CD4-positive, alpha-beta T cell treated with Interferon alpha-2 for 1 hour (primary cell): Measurements from ENCODE around the gene CENPB.
"Not testable (repeated sequence)": the region's sequence is repeated elsewhere in the genome, so short reads cannot be mapped to it uniquely, and the experiment has no call there.

ENCODE experiments used
- DNase-seq, 2 donors: peaks; one replicate each; pipeline ENCODE4 v3.0.0-alpha.2; 2020 to 2022

Gene CENPB

DNA sequence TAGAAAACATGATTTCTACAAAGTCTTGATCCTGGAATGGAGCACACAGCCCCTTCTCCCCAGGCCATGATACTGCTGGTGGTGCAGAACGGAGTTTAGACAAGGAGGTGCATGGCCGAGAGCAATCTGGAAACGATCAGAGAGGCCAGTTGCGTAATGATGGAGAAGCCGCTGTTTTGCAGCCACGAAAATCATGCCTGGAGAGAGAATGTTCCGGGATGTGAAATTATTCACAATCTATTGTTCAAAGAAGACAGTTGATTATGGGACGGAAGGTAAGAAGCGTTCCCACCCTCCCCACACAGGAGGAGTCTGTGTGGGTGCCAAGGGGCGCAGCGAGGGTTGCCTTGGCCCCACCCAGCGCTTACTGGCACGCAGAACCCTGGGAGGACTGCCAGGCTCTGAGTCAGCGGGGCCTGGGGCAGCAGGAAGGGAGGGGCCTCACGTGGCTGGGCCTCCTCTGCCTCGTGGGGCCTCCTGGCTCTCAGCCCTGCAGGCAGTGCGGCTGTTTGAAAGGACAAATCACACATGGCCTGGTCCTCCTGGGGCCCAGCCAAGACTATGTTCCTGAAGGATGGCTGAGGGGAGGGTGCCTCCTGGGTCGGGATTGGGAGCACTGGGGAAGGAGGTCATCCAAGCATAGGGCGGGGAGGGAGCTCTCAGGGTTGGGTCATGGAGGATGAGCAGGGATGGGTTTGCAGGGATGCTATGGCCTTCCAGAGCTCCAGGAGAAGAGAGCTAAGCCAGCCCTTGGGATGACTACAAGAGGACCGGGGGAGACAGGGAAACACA lies 25.1 kb upstream of the CENPB start:
- peak; percentile 89 to 91 for DNase-seq

DNA sequence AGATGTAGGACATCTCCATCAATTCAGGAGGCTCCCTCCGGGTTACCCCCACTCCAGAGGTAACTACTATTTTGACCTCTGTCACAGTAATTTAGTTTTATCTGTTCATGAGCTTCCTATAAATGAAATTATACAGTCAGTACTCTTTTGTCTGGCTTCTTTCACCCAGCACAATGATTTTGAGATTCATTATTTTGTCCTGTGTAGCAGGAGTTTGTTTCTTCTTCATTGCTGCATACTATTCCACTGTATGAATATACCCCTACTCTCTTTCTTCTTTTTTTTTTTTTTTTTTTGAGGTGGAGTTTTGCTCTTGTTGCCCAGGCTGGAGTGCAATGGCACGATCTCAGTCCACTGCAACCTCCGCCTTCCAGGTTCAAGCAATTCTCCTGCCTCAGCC lies 22.0 kb upstream of the CENPB start:
- DNase-seq: no peak

DNA sequence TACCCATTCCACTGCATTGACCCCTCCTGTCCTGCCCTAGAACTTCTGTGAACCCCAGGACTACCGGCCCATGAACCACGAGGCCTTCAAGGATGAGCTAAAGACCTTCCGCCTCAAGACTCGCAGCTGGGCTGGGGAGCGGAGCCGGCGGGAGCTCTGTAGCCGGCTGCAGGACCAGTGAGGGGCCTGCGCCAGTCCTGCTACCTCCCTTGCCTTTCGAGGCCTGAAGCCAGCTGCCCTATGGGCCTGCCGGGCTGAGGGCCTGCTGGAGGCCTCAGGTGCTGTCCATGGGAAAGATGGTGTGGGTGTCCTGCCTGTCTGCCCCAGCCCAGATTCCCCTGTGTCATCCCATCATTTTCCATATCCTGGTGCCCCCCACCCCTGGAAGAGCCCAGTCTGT lies 18.2 kb upstream of the CENPB start:
- DNase-seq: no peak

DNA sequence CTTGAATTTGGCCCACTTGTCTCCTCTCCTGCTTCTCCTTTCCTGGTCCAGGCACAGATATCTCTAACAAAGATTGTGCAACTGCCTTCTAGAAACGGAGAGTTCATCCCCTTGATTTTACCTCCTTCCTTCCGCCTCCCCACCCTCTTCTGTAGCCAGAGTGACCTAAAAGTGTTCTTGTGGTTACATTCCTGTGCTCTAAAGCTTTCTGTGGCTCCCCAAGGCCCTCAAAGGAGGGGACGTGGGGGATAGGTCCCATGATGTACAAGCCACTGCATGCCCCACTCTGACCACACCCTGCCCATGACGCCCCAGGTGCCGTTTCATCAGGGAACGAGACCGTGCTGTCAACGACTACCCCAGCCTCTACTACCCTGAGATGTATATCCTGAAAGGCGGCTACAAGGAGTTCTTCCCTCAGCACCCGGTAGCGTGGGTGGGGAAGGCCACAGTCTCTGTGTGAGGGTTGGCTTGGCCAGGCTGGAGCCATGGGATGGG lies 17.8 kb upstream of the CENPB start:
- DNase-seq: no peak

DNA sequence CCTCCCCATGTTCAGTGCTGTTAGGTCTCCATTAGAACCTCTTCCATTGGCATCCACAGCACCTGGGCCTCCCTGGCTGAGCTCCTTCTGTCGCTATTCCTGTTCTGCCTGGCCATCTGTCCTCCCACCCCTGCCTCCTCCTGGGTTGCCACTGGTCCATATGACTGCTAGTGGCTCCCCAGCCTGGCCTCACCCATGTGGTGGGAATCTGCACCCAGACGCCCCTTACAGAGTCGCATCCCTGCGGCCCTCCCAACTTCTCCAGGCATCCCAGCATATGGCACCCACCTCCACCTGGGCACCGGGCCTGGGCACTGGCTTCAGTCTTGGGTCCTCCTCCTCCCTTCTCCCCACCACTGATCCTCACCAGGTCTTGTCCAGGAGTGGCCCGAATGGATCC lies 17.3 kb upstream of the CENPB start:
- DNase-seq: no peak

DNA sequence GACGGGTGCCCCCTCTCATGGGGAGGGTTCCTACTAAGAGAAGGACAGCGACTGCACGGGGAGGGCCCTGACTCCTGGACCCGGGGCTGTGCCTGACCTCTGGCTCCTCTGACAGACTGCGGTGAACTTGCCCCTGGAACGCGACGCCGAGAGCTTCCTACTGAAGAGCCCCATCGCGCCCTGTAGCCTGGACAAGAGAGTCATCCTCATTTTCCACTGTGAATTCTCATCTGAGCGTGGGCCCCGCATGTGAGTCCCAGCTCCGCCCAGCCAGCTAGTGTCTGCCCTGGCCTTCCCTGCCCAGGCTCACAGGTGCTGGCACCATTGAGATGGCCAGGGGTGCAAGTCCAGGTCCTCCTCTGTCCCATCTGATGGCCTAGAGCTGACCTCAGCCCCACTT lies 16.7 kb upstream of the CENPB start:
- DNase-seq: no peak

DNA sequence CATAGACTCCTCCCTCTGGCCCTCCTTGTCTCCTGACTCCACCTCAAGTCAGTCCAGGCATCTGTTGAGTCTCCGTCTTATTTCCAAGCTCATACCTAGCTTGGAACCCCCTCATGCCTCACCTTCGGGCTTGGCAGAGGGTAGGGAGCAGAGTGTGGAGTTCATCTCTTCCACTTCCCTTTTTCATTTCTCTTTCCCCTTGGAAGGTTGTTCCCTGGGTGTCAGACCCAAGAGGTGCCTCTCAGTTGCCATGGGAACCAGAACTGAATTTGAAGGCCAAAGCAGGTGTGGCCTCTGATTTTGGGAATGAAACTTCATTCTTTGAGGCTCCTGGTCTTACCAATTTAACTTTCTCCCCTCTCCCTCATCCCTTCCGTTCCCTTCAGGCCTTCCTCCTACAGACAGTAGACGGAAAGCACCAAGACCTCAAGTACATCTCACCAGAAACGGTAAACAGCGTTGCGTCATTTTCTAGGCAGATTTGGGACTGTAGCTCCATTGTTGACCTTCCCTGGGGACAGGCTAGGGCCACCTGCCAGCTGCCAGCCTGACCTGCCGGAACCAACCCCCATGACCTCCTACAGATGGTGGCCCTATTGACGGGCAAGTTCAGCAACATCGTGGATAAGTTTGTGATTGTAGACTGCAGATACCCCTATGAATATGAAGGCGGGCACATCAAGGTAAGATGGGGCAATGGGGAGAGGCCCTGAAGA lies 16.1 kb upstream of the CENPB start:
- DNase-seq: no peak

DNA sequence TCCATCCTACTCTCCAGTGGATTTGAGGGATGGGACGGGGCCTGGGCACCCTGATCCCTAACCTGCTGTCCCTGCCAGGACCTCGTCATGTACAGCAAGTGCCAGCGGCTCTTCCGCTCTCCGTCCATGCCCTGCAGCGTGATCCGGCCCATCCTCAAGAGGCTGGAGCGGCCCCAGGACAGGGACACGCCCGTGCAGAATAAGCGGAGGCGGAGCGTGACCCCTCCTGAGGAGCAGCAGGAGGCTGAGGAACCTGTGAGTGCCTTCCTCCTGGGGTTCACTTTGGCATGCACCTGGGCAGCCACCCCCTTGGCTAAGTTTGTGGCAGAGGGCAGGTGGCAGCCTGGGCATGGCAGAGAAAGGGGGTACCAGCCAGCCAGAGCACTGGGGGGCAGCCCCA lies 15.3 kb upstream of the CENPB start:
- DNase-seq: no peak

DNA sequence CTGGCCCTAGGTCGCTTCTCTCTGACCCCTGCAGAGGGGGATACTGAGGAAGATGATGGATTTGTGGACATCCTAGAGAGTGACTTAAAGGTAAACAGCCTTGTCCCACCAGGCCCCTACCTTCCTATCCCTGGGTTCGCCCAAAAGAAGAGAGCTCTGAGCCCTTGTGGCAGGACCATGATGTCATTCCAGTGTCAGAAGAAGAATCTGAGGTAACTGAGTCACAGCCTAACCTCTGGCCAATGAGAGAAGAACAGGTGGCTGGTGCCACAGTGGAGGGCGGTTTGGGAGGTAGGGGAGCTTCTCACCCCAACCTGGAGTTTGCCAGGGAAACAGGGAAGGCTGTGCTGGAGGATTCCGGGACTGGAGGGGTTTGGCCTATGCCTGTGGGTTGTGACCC lies 14.8 kb upstream of the CENPB start:
- DNase-seq: no peak

DNA sequence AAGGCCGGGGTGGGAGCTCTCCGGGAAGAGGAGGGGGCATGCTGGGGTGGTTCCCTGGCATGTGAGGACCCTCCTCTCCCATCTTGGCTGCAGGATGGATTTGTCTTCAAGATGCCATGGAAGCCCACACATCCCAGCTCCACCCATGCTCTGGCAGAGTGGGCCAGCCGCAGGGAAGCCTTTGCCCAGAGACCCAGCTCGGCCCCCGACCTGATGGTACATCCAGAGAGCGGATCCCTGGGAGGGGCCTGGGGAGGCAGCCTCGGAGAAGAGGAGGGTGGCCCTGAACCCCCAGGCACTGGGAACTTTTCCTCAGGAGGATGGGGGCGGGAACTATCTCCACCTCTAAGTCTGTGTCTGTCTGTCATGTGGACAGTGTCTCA lies 14.3 kb upstream of the CENPB start:
- no peak for DNase-seq

DNA sequence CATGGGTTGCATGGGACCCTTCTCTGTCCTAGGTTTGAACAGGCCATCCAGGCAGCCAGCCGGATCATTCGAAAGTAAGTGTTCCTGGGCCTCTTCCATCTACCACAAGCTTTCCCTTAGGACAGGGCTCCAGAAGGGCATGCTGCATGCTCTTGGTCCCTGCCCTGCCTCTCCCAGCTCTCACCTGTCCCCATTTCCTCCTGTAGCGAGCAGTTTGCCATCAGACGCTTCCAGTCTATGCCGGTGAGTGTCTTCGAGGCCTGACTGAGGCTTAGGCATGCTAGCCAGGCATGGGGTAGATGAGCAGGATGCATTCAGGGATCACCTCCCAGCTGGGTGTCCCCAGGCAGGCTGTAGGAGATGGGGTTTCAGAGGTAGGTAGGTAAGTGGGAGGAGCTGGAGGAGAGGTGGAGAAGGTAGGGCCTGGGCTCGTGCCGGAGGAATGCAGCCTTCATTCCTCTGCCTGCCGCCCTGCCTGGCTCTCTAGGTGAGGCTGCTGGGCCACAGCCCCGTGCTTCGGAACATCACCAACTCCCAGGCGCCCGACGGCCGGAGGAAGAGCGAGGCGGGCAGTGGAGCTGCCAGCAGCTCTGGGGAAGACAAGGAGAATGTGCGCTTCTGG lies 13.8 kb upstream of the CENPB start:
- no peak for DNase-seq

DNA sequence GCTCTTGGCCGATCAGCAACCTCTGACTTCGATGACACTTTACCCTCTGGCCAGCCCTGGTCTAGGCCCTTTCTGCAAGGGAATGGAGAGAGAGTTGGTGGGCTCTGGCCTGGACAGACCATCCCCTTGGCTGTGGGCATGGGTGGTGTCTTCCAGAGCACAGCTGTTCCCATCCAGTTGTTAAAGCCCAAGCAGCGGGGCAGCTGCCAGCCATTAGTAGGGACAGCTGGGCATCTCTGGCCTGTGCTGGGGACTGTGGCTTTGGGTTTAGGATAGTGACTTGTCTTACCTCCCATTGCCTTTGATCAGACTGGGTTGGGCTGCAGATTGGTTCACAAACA lies 12.3 kb upstream of the CENPB start:
- no peak for DNase-seq

DNA sequence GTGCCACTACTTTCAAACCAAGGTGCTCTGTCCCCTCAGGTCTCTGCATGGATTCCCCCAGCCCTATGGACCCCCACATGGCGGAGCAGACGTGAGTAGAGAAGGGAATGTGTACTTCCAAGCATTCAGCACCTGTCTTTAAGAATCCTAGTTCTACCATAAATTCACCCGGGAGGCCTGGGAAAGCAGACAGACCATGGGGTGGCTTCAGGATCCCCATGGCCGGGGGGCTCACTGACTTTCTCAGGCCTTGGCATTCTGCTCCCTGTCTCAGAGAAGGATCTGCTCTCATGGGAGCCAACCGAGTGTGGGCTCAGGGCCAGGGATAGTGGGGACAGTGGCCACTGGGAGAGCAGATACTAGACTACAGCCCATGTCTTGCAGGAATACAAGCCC lies 11.8 kb upstream of the CENPB start:
- DNase-seq: no peak

DNA sequence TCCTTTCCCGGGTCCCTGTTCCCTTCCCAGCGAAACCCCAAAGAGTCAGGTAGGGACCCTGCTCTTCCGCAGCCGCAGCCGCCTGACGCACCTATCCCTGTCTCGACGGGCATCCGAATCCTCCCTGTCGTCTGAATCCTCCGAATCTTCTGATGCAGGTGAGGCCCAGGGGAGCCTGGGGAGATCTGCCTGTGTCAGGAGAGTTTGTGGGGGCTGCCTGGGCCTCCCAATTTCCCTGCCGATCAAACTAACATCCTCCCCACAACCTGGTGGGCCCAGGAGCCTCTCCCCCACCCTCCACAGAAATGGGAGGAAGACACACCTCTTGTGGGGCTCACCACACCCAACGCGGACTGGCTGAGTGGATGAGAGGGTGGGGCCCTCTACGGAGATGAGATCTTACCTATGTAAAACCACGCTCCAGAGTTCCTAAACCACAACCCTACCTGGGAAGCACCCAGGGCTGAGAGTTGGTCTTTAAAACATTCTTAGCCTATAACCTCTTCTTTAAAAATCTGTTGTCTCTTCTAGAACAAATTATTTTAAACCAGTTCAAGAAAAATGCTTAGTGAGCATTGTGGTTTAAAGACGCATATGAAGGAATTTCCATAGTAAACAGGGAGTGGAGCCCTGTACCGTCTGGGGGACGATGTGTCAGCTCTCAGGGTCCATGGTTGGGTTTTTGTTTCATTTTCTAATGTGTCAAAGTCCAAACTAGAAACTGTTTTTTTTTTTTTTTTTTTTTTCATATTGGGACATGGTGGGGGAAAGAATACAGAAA lies 11.2 kb upstream of the CENPB start:
- peak in 1 of 2 donors; percentile 67 for DNase-seq

DNA sequence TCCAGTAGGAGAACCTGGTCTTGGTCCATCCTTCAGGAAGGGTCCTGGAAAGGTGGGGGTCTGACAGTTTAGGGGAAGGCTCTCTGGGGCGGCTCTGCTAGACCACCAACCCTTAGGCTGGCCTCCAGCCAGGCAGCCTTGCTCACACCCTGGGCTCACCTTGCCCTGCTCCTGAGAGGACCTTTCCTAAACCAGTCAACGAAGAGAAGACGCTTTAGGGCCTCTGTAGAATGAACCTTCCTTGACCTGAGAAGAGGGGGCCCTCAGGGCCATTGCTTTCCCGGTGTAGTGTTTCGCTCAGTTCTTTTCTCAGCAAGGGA lies 10.6 kb upstream of the CENPB start:
- DNase-seq: no peak

DNA sequence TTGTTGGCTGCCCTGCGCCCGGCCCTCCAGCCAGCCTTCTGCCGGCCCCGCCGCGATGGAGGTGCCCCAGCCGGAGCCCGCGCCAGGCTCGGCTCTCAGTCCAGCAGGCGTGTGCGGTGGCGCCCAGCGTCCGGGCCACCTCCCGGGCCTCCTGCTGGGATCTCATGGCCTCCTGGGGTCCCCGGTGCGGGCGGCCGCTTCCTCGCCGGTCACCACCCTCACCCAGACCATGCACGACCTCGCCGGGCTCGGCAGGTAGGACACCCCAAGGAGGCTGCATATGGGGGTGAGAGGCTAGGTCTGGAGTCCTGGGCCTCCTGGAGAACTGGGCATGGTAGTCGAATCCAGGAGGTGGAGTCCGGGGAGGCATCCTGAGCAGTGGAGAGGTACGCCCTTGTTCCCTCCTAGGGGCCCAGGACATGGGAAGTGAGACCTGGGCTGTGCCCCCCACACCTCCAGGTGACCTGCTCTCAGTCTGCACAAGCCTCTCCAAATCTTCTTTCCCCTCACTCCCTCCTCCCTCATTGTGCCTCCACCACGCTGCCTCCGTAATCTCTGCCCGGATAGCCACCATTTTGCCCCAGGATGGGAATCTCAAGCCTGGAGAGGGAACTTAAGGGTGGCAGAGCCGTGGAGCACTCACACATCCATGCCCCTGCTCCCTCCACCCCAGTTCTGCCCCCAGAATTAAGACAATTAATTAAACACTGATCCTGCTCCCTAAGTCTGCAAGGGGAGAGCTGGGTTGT lies 10.1 kb upstream of the CENPB start:
- no peak for DNase-seq

DNA sequence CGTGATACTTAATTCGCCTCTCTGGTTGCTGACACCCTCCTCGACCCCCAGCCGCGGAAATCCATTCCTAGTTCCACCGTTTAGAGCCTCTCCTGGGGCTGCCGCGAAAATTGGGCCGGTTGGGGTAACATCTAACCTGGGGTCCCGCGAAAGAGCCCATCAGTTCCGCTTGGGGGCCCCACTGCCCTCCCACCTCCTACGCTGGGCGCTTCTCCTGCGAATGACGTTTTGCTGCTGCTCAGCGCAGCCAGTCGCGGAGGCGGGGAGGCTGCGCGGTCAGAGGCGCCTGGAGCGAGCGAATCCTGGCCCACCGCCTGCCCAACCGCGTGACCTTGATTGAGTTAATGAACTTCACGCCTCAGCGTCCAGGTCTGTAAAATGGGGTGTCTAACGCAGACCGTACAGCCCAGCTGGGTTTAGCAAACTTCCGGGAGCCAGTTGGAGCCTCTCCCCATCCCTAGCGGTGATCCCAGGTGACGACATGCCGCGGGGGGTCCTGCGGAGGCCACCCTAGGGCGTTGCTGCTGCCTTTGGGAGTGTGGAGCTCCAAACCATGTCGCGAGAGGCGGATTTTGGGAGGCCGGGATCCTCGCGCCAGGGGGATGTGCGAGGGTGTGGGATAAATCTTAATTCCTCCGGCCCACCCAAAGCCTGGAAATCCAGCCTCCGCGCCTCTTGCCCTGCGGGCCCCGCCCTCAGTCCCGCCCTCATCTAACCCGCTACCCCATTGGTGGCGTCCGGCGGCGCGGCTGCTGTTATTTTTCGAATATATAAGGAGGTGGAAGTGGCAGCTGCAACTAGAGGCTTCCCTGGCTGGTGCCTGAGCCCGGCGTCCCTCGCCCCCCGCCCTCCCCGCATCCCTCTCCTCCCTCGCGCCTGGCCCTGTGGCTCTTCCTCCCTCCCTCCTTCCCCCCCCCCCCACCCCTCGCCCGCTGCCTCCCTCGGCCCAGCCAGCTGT lies 9.2 kb upstream of the CENPB start, which contains the start of gene CDC25B:
Gene CDC25B (plus strand): TSS at position 800 of the 958 bp plus-strand sequence. CDS start 222 bp downstream, outside the sequence.
- DNase-seq: peak; percentile 84 to 91

DNA sequence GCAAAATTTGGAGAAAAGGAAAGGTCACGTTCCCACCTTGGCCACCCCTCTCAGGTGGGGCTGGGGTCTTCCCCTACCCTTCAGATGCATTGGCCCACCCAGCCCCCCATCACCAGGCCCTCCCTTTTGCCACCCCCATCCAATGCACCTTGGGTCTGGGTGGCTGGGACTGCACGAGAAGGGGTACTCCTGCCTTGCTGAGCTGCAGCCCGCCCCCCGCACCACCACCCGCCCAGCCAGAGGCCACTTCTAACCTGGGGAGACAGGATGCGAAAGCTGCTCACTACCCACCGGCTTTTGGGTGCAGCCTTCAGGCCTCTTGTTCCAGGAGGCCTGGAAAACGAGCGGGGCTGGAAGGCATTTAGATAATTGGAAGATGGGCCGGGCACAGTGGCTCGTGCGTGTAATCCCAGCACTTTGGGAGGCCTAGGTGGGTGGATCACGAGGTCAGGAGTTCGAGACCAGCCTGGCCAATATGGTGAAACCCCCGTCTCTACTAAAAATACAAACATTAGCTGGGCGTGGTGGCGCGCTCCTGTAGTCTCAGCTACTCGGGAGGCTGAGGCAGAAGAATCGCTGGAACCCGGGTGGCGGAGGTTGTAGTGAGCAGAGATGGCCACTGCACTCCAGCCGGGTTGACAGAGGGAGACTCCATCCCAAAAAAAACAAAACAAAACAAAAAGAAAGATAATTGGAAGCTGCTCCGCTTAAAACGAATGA lies 8.3 kb upstream of the CENPB start:
- DNase-seq: no peak

DNA sequence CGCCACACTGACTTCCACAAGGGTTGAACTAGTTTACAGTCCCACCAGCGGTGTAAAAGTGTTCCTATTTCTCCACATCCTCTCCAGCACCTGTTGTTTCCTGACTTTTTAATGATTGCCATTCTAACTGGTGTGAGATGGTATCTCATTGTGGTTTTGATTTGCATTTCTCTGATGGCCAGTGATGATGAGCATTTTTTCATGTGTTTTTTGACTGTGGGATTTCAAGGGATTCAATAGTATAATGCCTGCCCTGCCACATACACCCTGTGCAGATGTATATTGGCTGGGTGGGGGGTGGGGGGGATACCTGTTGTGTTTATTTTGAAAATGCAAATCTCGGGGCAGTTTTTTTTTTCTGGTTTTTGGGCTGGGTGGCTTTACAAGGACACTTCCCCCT lies 7.6 kb upstream of the CENPB start:
- DNase-seq: not testable (repeated sequence)

DNA sequence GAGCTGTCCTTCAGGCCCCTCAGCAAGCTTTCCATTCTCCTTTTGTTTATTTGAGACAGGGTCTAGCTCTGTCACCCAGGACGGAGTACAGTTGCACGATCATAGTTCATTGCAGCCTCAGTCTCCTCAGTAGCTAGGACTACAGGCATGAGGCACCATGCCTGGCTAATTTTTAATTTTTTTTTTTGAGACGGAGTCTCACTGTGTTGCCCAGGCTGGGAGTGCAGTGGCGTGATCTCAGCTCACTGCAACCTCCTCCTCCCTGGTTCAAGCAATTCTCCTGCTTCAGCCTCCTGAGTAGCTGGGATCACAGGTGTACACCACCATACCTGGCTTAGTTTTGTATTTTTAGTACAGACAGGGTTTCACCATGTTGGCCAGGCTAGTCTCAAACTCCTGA lies 2.7 kb upstream of the CENPB start:
- DNase-seq: not testable (repeated sequence)

DNA sequence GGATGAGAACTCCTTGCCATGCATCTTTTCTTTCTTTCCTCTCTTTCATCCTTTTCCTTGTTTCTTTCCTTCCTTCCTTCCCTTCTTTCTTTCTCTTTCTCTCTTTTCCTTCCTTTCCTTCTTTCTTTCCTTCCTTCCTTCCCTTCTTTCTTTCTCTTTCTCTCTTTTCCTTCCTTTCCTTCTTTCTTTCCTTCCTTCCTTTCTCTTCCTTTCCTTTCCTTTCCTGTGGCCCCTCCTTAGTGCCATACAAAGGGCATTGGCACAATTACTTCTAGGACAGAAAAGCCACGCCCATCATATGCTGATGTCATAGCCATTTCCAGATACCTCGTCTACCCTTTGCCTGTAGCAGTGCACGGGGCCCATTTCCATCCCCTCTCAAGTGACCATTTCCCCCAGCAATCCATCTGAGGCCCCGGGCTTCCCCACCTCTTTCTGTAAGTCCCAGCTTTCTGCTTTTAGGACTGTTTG lies 2.2 kb upstream of the CENPB start:
- no peak for DNase-seq
